GM12878 (cell line): ENCODE results near the gene BCAS3. TPM values are rescaled to one million over a fixed set of nuclear protein-coding genes. Genes with fewer than 3 reads are reported as not detected.
A peak's percentile ranks its signal among the peaks of the same experiment; 100 is the strongest.

Source experiments
- ATAC-seq: fragments of 200-7000 bp; cut with Tn5 transposase; 3 replicates; pipeline ENCODE4 v1.9.1; 2020; ENCODE audit warnings: mild to moderate bottlenecking, moderate library complexity
- BruUV-seq: library from RNA; stranded (reverse); fragments of 400-500 nt; replicated peaks from 2 replicates; lab custom pipeline; 2021; lab: Mats Ljungman, UMichigan
- CTCF ChIA-PET: fragments of 300-600 bp; sonication (Branson Sonifier 250); formaldehyde crosslinking; extraction: SDS; loops from one replicate; lab custom pipeline; 2021; ENCODE audit warnings: inconsistent platforms; lab: Yijun Ruan, JAX
- POLR2A ChIA-PET: fragments of 350-600 bp; formaldehyde crosslinking; extraction: SDS; loops from one replicate; lab custom pipeline; 2021; ENCODE audit warnings: inconsistent platforms; lab: Charles Lee
- RAD21 ChIA-PET: fragments of 300-600 bp; sonication (Branson Sonifier 250); formaldehyde crosslinking; loops from one replicate; lab custom pipeline; 2023; ENCODE audit warnings: antibody characterized with exemption; ENCODE audit not compliant: unreplicated experiment; lab: Charles Lee
- SMC1A ChIA-PET: fragments of 300-600 bp; sonication (Branson Sonifier 250); formaldehyde crosslinking; loops from one replicate; lab custom pipeline; 2023; ENCODE audit not compliant: unreplicated experiment, uncharacterized antibody; lab: Charles Lee
- DNase-seq: peaks from one replicate; pipeline ENCODE4 v3.0.0-alpha.2; 2011; ENCODE audit warnings: low read depth, low spot score
- FAIRE-seq: peaks from 3 replicates; lab custom pipeline; 2011; peaks lifted over from hg19 to GRCh38; lab: Jason Lieb, UNC
- H2AFZ ChIP-seq: 2 replicates; pipeline ENCODE4 v1.6.0; 2011; ENCODE audit warnings: low read depth, low read length, control low read depth; ENCODE audit not compliant: control insufficient read depth
- H3K27ac ChIP-seq: 2 replicates; pipeline ENCODE4 v1.5.1; 2011; ENCODE audit warnings: control low read depth; ENCODE audit not compliant: control insufficient read depth, insufficient read depth
- H3K27me3 ChIP-seq, 2 experiments: replicated peaks in 1 of 2; 2 replicates each; pipeline versions ENCODE4 v1.6.0 to v1.6.1; 2011; ENCODE audit warnings: low read length in 1 of 2; ENCODE audit not compliant: control insufficient read depth in 2 of 2, insufficient read depth in 2 of 2
- H3K36me3 ChIP-seq, 2 experiments: 2 replicates each; pipeline ENCODE4 v1.5.1; 2011; ENCODE audit warnings: low read length in 1 of 2; ENCODE audit not compliant: control insufficient read depth in 2 of 2, insufficient read depth in 2 of 2
- H3K4me1 ChIP-seq: 2 replicates; pipeline ENCODE4 v1.6.1; 2011; ENCODE audit warnings: mild to moderate bottlenecking, low read length, moderate library complexity, mixed read lengths; ENCODE audit not compliant: control insufficient read depth, insufficient read depth
- H3K4me2 ChIP-seq: 2 replicates; pipeline ENCODE4 v1.6.0; 2011; ENCODE audit warnings: control low read depth; ENCODE audit not compliant: control insufficient read depth, insufficient read depth
- H3K4me3 ChIP-seq: fragments of 200-600 bp; sonication (generic); 2 replicates; pipeline ENCODE4 v1.5.1; 2016
- H3K79me2 ChIP-seq: 2 replicates; pipeline ENCODE4 v1.6.0; 2011; ENCODE audit warnings: low read length; ENCODE audit not compliant: control insufficient read depth, insufficient read depth
- H3K9ac ChIP-seq: 2 replicates; pipeline ENCODE4 v1.8.0; 2011; ENCODE audit warnings: low read length, control low read depth, mixed read lengths; ENCODE audit not compliant: control insufficient read depth, insufficient read depth
- H3K9me3 ChIP-seq: replicated peaks from 3 replicates; pipeline ENCODE4 v1.5.1; 2011; ENCODE audit warnings: mild to moderate bottlenecking, low read length; ENCODE audit not compliant: control insufficient read depth, insufficient read depth
- H4K20me1 ChIP-seq: 2 replicates; pipeline ENCODE4 v1.6.0; 2011; ENCODE audit not compliant: control insufficient read depth, insufficient read depth
- CUX1 ChIP-seq: IDR thresholded peaks from 2 replicates; pipeline ENCODE4 v1.6.1; 2012; ENCODE audit warnings: improper control_type of control experiment, low read depth, low read length; ENCODE audit not compliant: insufficient replicate concordance
- MTA2 ChIP-seq: fragments of 450-650 bp; IDR thresholded peaks from 2 replicates; pipeline ENCODE4 v1.6.1; 2016; ENCODE audit warnings: low read depth, mild to moderate bottlenecking, moderate library complexity
- MTA3 ChIP-seq: IDR thresholded peaks from 2 replicates; pipeline ENCODE4 v1.6.1; 2012; ENCODE audit warnings: low read length, inconsistent platforms, borderline replicate concordance
- NR2F1 ChIP-seq: fragments of 450-650 bp; conservative IDR thresholded peaks from 2 replicates; pipeline ENCODE4 v1.6.1; 2017; ENCODE audit warnings: mild to moderate bottlenecking
- SIX5 ChIP-seq: IDR thresholded peaks from 2 replicates; pipeline ENCODE4 v1.6.1; 2011; ENCODE audit warnings: mild to moderate bottlenecking, low read depth, low read length, moderate library complexity; ENCODE audit not compliant: severe bottlenecking
- WGBS: methylation state at CpG from one replicate; pipeline ENCODE4 v1.1.6; 2016; ENCODE audit warnings: low lambda C conversion rate; ENCODE audit not compliant: insufficient replicate concordance, insufficient coverage; ENCODE audit errors: missing lambda C conversion rate; 5-methylcytosine and 5-hydroxymethylcytosine counted together
- in situ Hi-C: fragments of 300-500 bp; cut with MboI; formaldehyde crosslinking; loops from 9 replicates; pipeline ENCODE4 v1.14.3; 2018; ENCODE audit warnings: mixed read lengths
- intact Hi-C: fragments of 100-400 bp; cut with micrococcal nuclease; formaldehyde crosslinking; loops from one replicate; pipeline ENCODE4 v1.14.2; 2022; ENCODE audit not compliant: unreplicated experiment
- polyA plus RNA-seq, 11 experiments: library from polyadenylated mRNA; depleted of rRNA in 4 of 11; unstranded in 6 of 11; stranded (reverse) in 5 of 11; fragments of >200 nt; fragmentation: Nextera tagmentation in 4 of 11; fragmentation: Illumina TruSeq in 1 of 11; extraction: Ambion mirVana in 4 of 11; extraction: Trizol in 1 of 11; gene quantifications; 1 replicate in 1 of 11; 2 replicates in 10 of 11; pipeline versions ENCODE4 v1.2.1 to v1.2.3, GENCODE V29; 2011 to 2016; ENCODE audit warnings: inconsistent platforms in 2 of 11, missing spikeins in 2 of 11, low read depth in 1 of 11
- total RNA-seq, 4 experiments: library from RNA; depleted of rRNA in 3 of 4; stranded (reverse); fragments of >200 nt in 3 of 4; fragmentation: Illumina TruSeq in 1 of 4; extraction: Trizol in 1 of 4; gene quantifications; 2 replicates each; pipeline versions ENCODE4 v1.2.1 to v1.2.3, GENCODE V29; 2013 to 2021
- TF ChIP-seq, protein P1 (sequence below): fragments of 450-650 bp; IDR thresholded peaks from 2 replicates; pipeline ENCODE4 v1.6.1; 2018; ENCODE audit warnings: borderline replicate concordance, mild to moderate bottlenecking; ENCODE audit not compliant: partially characterized antibody

Gene BCAS3
- total and polyA plus RNA-seq, 10 of the 15 experiments (the other 5 are each of a cell fraction or from before 2014, with no cell fraction given), result 2.1 to 11.0 (median 6.6) TPM

DNA sequence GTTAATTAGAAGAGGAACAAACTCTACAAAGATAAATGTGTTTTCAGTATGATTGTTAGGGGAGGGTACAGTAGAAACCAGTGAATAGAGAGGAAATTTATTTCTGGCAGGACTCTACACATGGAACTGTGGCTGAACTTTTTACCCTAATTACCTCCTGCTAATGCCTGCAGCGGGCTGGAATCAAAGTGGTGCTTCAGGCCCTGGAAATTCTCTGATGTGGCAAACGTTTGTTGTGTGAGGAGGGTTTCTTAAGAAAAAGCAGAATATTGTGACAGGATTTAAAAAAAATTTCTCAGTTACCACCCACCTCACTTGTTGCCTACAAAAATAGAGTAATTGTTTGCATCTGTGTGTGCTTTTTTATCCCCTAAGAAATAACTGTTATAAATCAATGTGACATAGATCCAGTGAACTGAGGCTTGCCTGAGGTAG is 154.5 kb downstream of the BCAS3 start:
- no peak overlapping the region for H3K4me3 ChIP-seq
- whole genome bisulfite sequencing, result 17% methylated on average over 2 of the region's 2 CpGs
- SMC1A ChIA-PET, result no interaction called here
- no peaks in the 10 kb centered on the region for H4K20me1 ChIP-seq
- no peak for FAIRE-seq
- CTCF ChIA-PET, result no interaction called here
- no peak for DNase-seq
- H3K9me3 ChIP-seq, result no peaks in the 10 kb centered on the region
- no peaks in the 10 kb centered on the region for H3K4me1 ChIP-seq
- no TSS peak for BruUV-seq
- RAD21 ChIA-PET, result no interaction called here
- no peak overlapping the region for H2AFZ ChIP-seq
- POLR2A ChIA-PET, result no interaction called here
- TF ChIP-seq SIX5, result no peak
- TF ChIP-seq MTA2, result peak; percentile 49
- no peaks in the 10 kb centered on the region for H3K36me3 ChIP-seq
- H3K27me3 ChIP-seq, result no peaks in the 10 kb centered on the region
- ATAC-seq, result peak; percentile 29; the same call in 1 of the 3 replicates
- intact Hi-C loops, result no loop called here
- in situ Hi-C loops, result no loop called here
- H3K79me2 ChIP-seq, result no peaks in the 10 kb centered on the region
- no peak overlapping the region for H3K27ac ChIP-seq
- no peak overlapping the region for H3K9ac ChIP-seq
- no peak overlapping the region for H3K4me2 ChIP-seq

DNA sequence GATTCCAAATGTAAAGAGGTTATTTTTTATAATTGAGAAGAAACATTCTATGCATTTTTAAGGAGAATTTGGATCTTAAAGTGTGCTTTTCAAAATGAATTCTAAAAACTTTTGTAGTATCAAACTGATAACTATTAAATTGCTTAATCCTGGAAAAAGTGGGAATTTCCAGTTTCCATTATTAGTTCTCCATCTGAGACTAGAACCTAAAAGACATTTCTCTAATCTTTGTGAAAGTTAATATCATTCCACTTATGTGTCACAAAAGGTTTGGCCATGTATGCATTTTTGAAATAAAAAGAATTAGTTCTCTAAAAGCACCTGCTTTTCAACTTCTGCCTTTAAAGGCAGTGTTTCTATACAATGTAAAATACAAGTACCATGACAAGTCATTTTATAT is 155.0 kb downstream of the BCAS3 start:
- no peaks in the 10 kb centered on the region for H4K20me1 ChIP-seq
- intact Hi-C loops (no loop called here), in situ Hi-C loops (no loop called here)
- no peak overlapping the region for H3K4me3 ChIP-seq
- RAD21 ChIA-PET, result no interaction called here
- DNase-seq (no peak), ATAC-seq (no peak), FAIRE-seq (no peak)
- POLR2A ChIA-PET, result no interaction called here
- H3K27me3 ChIP-seq, result no peaks in the 10 kb centered on the region
- no TSS peak for BruUV-seq
- CTCF ChIA-PET, result no interaction called here
- no peaks in the 10 kb centered on the region for H3K4me1 ChIP-seq
- no peaks in the 10 kb centered on the region for H3K36me3 ChIP-seq
- H3K27ac ChIP-seq, result no peak overlapping the region
- SMC1A ChIA-PET, result no interaction called here
- no peaks in the 10 kb centered on the region for H3K79me2 ChIP-seq
- no peak overlapping the region for H3K4me2 ChIP-seq
- no peaks in the 10 kb centered on the region for H3K9me3 ChIP-seq
- H2AFZ ChIP-seq, result no peak overlapping the region
- H3K9ac ChIP-seq, result no peak overlapping the region
- TF ChIP-seq, protein P1, sequence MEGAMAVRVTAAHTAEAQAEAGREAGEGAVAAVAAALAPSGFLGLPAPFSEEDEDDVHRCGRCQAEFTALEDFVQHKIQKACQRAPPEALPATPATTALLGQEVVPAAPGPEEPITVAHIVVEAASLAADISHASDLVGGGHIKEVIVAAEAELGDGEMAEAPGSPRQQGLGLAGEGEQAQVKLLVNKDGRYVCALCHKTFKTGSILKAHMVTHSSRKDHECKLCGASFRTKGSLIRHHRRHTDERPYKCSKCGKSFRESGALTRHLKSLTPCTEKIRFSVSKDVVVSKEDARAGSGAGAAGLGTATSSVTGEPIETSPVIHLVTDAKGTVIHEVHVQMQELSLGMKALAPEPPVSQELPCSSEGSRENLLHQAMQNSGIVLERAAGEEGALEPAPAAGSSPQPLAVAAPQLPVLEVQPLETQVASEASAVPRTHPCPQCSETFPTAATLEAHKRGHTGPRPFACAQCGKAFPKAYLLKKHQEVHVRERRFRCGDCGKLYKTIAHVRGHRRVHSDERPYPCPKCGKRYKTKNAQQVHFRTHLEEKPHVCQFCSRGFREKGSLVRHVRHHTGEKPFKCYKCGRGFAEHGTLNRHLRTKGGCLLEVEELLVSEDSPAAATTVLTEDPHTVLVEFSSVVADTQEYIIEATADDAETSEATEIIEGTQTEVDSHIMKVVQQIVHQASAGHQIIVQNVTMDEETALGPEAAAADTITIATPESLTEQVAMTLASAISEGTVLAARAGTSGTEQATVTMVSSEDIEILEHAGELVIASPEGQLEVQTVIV, result no peak
- TF ChIP-seq NR2F1, result no peak
- TF ChIP-seq MTA3, result no peak
- TF ChIP-seq CUX1, result no peak
